Measurements from ENCODE around the gene CXCL16.

The CXCL16 gene, protein sequence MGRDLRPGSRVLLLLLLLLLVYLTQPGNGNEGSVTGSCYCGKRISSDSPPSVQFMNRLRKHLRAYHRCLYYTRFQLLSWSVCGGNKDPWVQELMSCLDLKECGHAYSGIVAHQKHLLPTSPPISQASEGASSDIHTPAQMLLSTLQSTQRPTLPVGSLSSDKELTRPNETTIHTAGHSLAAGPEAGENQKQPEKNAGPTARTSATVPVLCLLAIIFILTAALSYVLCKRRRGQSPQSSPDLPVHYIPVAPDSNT

DNA sequence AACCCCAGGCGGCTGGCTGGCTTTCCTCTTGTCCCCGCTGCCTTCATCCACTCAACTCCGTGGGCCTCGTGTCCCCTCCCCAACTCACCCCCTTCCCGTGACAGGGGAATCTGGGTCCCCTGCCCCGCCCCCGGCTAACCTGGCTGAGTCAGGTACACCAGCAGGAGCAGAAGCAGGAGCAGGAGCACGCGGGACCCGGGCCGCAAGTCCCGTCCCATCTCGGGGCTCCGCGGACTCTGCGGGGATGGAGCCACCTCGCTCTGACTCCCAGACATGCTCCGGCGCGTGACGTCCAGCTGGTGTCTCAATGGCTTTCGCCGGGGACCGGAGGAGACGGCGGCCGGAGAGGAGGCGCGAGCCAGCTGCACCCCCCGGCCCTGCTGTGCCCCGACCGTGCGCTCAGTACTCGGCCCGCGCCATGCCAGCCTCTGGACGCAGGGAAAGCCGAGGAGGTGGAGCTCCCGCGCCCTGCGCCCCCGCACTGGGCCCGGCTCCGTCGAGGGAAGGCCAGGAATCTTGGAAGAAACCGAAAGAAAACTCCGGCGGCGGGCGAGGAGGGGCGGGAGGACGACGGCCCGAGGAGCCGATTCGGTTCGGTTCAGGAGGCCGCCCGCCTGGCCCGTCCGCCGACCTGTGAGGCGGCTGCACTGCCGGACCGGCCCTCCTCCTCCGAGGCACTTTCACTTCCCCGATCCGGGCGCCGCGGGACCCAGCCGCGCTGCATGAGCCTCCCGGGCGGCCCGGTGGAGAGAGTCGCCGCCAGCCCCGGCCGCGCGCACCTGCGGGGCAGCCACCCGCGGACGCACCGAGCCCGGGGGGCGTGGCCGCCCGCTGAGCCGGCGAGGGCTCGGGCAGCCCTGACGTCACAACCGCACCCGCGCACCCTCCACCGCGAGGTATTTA lies at the start of gene CXCL16, which contains the start of gene ZMYND15:
Gene CXCL16 (minus strand): TSS at position 807 of the 903 bp plus-strand sequence. CDS start 589 bp downstream, at position 218.
Gene ZMYND15 (plus strand): TSS at position 712 of the 903 bp plus-strand sequence. CDS start 716 bp downstream, outside the sequence.
- TF ChIP-seq, protein P1, sequence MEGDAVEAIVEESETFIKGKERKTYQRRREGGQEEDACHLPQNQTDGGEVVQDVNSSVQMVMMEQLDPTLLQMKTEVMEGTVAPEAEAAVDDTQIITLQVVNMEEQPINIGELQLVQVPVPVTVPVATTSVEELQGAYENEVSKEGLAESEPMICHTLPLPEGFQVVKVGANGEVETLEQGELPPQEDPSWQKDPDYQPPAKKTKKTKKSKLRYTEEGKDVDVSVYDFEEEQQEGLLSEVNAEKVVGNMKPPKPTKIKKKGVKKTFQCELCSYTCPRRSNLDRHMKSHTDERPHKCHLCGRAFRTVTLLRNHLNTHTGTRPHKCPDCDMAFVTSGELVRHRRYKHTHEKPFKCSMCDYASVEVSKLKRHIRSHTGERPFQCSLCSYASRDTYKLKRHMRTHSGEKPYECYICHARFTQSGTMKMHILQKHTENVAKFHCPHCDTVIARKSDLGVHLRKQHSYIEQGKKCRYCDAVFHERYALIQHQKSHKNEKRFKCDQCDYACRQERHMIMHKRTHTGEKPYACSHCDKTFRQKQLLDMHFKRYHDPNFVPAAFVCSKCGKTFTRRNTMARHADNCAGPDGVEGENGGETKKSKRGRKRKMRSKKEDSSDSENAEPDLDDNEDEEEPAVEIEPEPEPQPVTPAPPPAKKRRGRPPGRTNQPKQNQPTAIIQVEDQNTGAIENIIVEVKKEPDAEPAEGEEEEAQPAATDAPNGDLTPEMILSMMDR (conservative IDR thresholded peaks at IDR 0.05) = no peak
- peak within 1 kb of the TSS; percentile 66 for H3K27ac ChIP-seq

DNA sequence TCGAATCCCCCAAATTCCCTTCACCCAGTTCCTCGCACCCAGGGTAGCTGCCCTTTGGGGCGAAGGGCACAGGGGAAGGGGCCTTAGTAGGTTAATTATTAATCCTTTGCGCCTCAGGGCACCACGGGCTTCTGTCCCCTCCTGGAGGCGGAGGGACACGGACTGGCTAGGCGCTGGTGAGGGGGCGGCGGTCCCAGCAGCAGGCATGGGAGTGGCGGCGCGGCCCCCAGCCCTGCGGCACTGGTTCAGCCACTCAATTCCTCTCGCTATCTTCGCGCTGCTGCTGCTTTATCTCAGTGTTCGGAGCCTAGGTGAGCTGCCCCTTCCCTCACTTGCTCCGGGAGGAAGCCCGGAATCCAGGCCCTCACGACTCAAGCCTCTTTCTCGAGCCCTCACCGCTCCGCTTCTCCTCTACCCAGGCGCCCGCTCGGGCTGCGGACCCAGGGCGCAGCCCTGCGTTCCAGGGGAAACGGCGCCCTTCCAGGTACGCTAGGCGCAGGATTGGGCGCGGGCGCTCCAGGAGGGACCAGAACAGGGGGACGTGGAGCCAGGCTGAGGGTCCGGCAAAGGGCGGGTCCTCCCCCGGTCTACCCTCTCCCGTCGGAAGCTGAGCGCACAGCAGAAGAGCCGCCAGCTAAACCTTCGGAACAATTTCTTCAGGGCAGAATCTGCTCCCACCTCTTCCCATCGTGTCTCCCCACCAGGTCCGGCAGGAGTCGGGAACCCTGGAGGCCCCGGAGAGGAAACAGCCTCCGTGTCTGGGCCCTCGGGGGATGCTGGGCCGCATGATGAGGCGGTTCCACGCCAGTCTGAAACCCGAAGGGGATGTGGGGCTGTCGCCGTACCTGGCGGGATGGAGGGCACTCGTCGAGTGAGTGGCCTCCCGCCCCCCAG lies 49.3 kb upstream of the CXCL16 start, which contains the start of gene GLTPD2:
Gene GLTPD2 (plus strand): TSS at position 158 of the 894 bp plus-strand sequence. CDS start 48 bp downstream, at position 206.
- TF ChIP-seq, protein P1 (conservative IDR thresholded peaks at IDR 0.05) = no peak
- peak within 1 kb of the TSS; percentile 84 for H3K27ac ChIP-seq

DNA sequence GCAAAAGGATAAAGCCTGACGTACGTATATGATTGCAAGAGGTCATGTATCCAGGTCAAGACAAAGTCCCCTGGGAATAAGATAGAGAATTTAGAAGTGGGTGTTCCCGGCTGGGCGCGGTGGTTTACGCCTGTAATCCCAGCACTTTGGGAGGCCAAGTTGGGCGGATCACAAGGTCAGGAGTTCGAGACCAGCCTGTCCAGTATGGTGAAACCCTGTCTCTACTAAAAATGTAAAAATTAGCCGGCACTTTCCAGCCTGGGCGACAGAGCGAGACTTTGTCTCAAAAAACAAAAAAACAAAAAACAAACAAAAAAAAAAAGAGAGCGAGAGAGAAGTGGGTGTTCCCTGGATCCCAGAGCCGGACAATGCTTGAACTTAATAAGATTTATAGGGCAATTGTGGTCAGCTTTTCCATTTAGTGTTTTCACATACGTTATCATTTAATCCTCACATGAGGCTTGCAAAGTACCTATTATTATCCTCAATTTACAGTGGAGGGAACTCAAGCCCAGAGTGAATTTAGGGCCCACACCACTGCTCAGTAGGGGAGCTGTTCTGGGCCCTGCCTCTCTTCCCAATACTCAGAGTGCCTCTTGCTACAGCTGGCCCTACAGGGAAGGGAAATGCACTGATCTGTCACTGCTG lies 48.6 kb upstream of the CXCL16 start:
- TF ChIP-seq, protein P1 (conservative IDR thresholded peaks at IDR 0.05) = no peak
- no peak overlapping the region for H3K27ac ChIP-seq

DNA sequence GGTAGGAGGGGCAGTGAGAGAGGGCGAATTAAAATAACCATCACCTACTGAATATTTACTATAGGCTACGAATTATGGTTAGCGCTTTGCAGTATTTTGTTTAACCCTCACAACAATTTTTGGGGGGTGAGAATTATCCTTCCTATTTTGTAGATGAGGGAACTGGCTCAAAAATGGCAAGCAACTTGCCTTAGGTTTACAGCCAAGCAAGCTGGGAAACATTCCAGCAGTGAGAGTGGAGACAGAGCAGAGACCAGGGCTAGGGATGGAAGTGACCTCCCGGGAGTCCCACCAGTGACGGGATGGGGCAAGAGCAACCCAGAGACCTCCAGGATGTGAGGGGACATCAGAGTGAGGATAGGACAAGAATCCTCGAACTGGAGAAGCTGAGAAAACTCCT lies 46.8 kb upstream of the CXCL16 start:
- TF ChIP-seq, protein P1 (conservative IDR thresholded peaks at IDR 0.05) = no peak
- H3K27ac ChIP-seq = no peak overlapping the region

DNA sequence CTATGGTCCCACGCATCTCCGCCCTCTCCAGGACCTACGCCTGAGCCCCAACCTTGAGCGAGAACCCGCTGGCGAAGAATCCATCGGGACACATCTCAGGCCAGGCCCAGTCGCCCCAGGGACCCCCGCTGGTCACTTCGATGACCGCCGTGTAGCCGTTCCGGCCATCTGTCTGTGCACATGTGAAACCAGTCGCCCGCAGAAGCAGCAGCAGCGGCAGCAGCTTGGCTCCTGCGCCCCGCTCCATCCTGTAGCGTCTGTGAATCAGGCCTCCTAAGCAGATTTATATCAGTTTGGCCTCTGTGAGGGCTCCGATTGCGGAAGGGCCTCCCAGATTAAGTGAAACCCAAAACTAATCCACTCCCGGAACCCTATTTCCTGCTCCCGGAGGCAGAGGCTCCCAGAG lies 46.4 kb upstream of the CXCL16 start, which contains the start of gene VMO1:
Gene VMO1 (minus strand): TSS at position 259 of the 406 bp plus-strand sequence. CDS start 12 bp downstream, at position 247.
- TF ChIP-seq, protein P1 (conservative IDR thresholded peaks at IDR 0.05) = no peak
- no peak within 1 kb of the TSS for H3K27ac ChIP-seq

DNA sequence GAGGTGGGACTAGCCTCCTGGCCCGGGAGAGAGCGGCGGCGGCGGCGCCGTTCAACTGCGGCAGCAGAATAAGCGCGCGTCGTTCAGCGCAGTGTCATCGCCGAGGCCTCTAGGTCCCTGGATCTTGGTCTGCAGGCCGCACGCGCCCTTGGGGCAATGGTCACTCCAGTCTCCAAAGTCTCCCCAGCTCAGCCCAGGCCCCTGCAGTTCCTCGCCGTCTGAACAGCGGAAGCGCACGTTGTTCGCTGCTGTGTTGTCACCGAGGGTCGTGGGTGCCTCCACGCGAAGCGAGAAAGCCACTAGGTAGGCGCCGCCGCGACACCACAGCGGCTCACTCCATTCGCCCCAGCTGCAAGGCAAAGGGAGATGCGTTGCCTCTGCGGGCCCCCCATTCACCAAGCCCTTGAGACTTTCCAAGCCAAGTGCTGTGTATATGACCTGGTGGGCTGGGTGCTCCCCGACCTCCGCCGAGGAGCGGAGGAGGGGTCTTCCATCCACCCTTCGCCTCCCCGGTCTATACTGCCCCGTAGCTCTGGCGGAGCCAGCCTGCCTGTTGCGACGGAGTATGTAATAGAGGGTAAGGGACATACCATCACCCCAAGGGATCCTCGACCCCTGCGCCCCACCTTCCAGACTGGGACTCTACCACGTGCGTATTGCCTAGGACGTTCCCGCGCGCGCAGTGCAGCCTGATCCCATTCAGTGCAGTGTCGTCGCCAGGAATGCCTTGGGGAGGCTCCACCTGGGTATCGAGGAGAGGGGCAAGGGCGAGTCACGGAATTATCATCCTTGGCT lies 45.8 kb upstream of the CXCL16 start:
- H3K27ac ChIP-seq = no peak overlapping the region
- TF ChIP-seq, protein P1 (conservative IDR thresholded peaks at IDR 0.05) = no peak
